Trophoblast cell (in vitro differentiated cells and primary cell): ENCODE measurements around the gene CALML5.
A peak's percentile ranks its signal among the peaks of the same experiment; 100 is the strongest.

Experiments used
- DNase-seq, 2 donors: peaks; one replicate each; pipeline ENCODE4 v3.0.0-alpha.2; 2016
- H2AFZ ChIP-seq: 2 replicates; pipeline ENCODE4 v1.6.1; 2013; ENCODE audit warnings: low read length, moderate library complexity, mild to moderate bottlenecking; ENCODE audit not compliant: insufficient read depth, poor library complexity
- H2AK5ac ChIP-seq: 2 replicates; pipeline ENCODE4 v1.6.1; 2013; ENCODE audit warnings: mild to moderate bottlenecking, low read length
- H2BK120ac ChIP-seq: 2 replicates; pipeline ENCODE4 v1.6.1; 2013; ENCODE audit warnings: low read length, mild to moderate bottlenecking, moderate library complexity; ENCODE audit not compliant: insufficient read depth, poor library complexity
- H2BK12ac ChIP-seq: 2 replicates; pipeline ENCODE4 v1.6.1; 2013; ENCODE audit warnings: mild to moderate bottlenecking, low read length, moderate library complexity
- H2BK5ac ChIP-seq: 2 replicates; pipeline ENCODE4 v1.6.1; 2013; ENCODE audit warnings: low read length, low read depth, moderate library complexity, mild to moderate bottlenecking; ENCODE audit not compliant: poor library complexity
- H3K14ac ChIP-seq: 2 replicates; pipeline ENCODE4 v1.6.1; 2013; ENCODE audit warnings: mild to moderate bottlenecking, low read length
- H3K18ac ChIP-seq: 2 replicates; pipeline ENCODE4 v1.6.1; 2013; ENCODE audit warnings: mild to moderate bottlenecking, low read length
- H3K23ac ChIP-seq: 2 replicates; pipeline ENCODE4 v1.6.1; 2013; ENCODE audit warnings: low read length
- H3K27ac ChIP-seq: 2 replicates; pipeline ENCODE4 v1.5.1; 2013; ENCODE audit warnings: low read depth, mild to moderate bottlenecking, inconsistent platforms, low read length, moderate library complexity
- H3K27me3 ChIP-seq: 2 replicates; pipeline ENCODE4 v1.6.1; 2013; ENCODE audit warnings: inconsistent platforms, mild to moderate bottlenecking, low read length, moderate library complexity; ENCODE audit not compliant: insufficient read depth
- H3K36me3 ChIP-seq, 2 experiments: 1 replicate in 1 of 2; 2 replicates in 1 of 2; pipeline ENCODE4 v1.6.1; 2013; ENCODE audit warnings: low read length in 2 of 2, mild to moderate bottlenecking in 2 of 2, moderate library complexity in 1 of 2; ENCODE audit not compliant: insufficient read depth in 2 of 2, control insufficient read depth in 1 of 2
- H3K4ac ChIP-seq: 2 replicates; pipeline ENCODE4 v1.6.1; 2013; ENCODE audit warnings: low read depth, mild to moderate bottlenecking, low read length, moderate library complexity
- H3K4me1 ChIP-seq, 2 experiments: 1 replicate in 1 of 2; 2 replicates in 1 of 2; pipeline ENCODE4 v1.6.1; 2013; ENCODE audit warnings: low read length in 2 of 2, mild to moderate bottlenecking in 2 of 2, moderate library complexity in 1 of 2; ENCODE audit not compliant: insufficient read depth in 2 of 2, control insufficient read depth in 1 of 2
- H3K4me2 ChIP-seq: 2 replicates; pipeline ENCODE4 v1.6.1; 2013; ENCODE audit warnings: inconsistent platforms, mild to moderate bottlenecking, low read length, moderate library complexity
- H3K4me3 ChIP-seq: 2 replicates; pipeline ENCODE4 v1.5.1; 2013; ENCODE audit warnings: mild to moderate bottlenecking, low read depth, low read length, inconsistent platforms
- H3K79me1 ChIP-seq: one replicate; pipeline ENCODE4 v1.6.1; 2013; ENCODE audit warnings: low read length
- H3K79me2 ChIP-seq: 2 replicates; pipeline ENCODE4 v1.6.1; 2013; ENCODE audit warnings: low read length, mild to moderate bottlenecking; ENCODE audit not compliant: control insufficient read depth, insufficient read depth, poor library complexity
- H3K9ac ChIP-seq: 2 replicates; pipeline ENCODE4 v1.6.1; 2013; ENCODE audit warnings: mild to moderate bottlenecking, low read length
- H3K9me3 ChIP-seq: 2 replicates; pipeline ENCODE4 v1.6.1; 2013; ENCODE audit warnings: low read depth, mild to moderate bottlenecking, control low read depth, inconsistent platforms, low read length; ENCODE audit not compliant: insufficient read depth
- H4K12ac ChIP-seq: 2 replicates; pipeline ENCODE4 v1.6.1; 2013; ENCODE audit warnings: low read depth, mild to moderate bottlenecking, low read length, moderate library complexity
- H4K8ac ChIP-seq: 2 replicates; pipeline ENCODE4 v1.6.1; 2013; ENCODE audit warnings: low read depth, mild to moderate bottlenecking, low read length, moderate library complexity
- H4K91ac ChIP-seq: one replicate; pipeline ENCODE4 v1.6.1; 2013; ENCODE audit warnings: low read depth, mild to moderate bottlenecking, low read length, moderate library complexity
- WGBS: extraction: QIAGEN DNeasy Blood & Tissue Kit; methylation state at CpG from one replicate; pipeline ENCODE4 v1.1.7; 2013; ENCODE audit warnings: missing lambda C conversion rate; ENCODE audit not compliant: insufficient read length, insufficient coverage; ENCODE audit errors: extremely low coverage; 5-methylcytosine and 5-hydroxymethylcytosine counted together

CALML5 gene

DNA sequence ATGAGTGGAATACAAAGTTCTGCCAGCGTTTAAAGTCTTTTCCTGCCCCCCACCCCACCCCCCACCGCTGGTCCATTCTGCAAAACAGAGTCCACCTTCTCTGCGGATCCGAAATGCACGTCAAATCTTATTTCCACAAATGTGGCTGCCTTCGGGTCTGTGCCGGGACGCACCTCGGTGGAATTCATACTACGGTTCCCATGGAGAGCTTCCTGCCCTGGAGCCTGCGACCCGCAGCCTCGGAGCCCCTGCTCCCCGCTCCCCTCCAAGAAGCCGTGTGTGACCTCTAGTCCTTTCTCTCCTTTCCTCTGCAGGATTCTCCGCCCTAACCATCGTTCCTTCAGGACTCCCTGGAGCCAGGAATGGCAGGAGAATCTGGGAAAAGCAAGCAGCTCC, 12.5 kb upstream of the CALML5 start:
- Histone ChIP-seq H3K9me3 (no peaks in the 10 kb centered on the region), H2BK120ac (no peak overlapping the region), H3K27ac (no peak overlapping the region), H2BK5ac (no peak overlapping the region), H2AK5ac (no peak overlapping the region), H3K4me2 (no peak overlapping the region), H3K9ac (no peak overlapping the region), H4K91ac (peak overlapping the region; percentile 40), H3K36me3 (no peaks in the 10 kb centered on the region), H3K27me3 (no peaks in the 10 kb centered on the region), H3K79me1 (peaks cover 10% of the 10 kb centered on the region), H3K23ac (no peak overlapping the region), H2BK12ac (no peak overlapping the region), H3K14ac (no peak overlapping the region), H3K4me3 (no peak overlapping the region), H3K18ac (no peak overlapping the region), H3K79me2 (peaks cover 2% of the 10 kb centered on the region), H4K8ac (no peak overlapping the region), H3K4ac (no peak overlapping the region), H4K12ac (no peak overlapping the region), H2AFZ (no peak overlapping the region), H3K4me1 (peaks cover 7 to 21% of the 10 kb centered on the region in 2 experiments)
- DNase-seq, result no peak
- no CpG with 5 or more reads among the region's 17 CpGs for WGBS

DNA sequence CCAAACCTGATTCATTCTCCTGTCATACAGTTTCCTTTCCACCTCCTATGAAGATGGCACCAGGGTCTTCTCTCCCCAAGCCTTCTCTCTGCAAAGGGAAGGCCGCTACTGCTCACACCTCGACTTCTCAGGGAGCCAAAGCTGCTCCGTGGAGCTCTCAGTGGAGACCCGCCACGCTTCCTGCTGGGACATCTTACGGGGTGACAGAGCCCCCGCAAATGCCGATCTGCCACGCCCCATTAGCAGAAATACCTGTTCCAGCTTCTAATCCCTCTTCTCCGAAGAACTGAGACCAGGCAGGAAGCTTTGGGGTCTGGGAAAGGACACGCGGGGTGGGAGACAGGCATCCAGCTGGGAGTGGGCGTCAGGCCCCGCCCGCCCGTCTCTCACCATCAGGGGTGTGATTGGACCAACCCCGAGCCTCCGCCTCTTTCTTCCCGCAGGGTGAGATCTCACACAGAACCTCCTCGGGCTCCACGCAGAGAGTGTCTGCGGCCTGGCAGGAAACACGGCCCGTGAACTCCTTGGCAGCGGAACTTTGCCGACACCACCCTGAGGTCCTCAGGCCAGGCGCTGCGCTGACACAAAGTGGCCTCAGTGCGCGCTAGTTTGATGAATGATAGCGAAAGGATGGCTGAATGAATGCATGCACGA, 12.0 kb upstream of the CALML5 start:
- Histone ChIP-seq H2AK5ac (peak overlapping the region; percentile 50), H4K8ac (no peak overlapping the region), H3K9ac (no peak overlapping the region), H4K91ac (peak overlapping the region; percentile 53), H3K4me3 (no peak overlapping the region), H3K79me2 (peaks cover 2% of the 10 kb centered on the region), H3K14ac (no peak overlapping the region), H2BK5ac (no peak overlapping the region), H3K18ac (no peak overlapping the region), H3K4me2 (no peak overlapping the region), H3K27me3 (no peaks in the 10 kb centered on the region), H3K4me1 (peaks cover 7 to 21% of the 10 kb centered on the region in 2 experiments), H3K79me1 (peaks cover 11% of the 10 kb centered on the region), H2AFZ (no peak overlapping the region), H3K36me3 (no peaks in the 10 kb centered on the region), H3K27ac (no peak overlapping the region), H3K9me3 (no peaks in the 10 kb centered on the region), H3K23ac (no peak overlapping the region), H2BK12ac (no peak overlapping the region), H2BK120ac (no peak overlapping the region), H3K4ac (no peak overlapping the region), H4K12ac (no peak overlapping the region)
- WGBS, result no CpG with 5 or more reads among the region's 32 CpGs
- no peak for DNase-seq

DNA sequence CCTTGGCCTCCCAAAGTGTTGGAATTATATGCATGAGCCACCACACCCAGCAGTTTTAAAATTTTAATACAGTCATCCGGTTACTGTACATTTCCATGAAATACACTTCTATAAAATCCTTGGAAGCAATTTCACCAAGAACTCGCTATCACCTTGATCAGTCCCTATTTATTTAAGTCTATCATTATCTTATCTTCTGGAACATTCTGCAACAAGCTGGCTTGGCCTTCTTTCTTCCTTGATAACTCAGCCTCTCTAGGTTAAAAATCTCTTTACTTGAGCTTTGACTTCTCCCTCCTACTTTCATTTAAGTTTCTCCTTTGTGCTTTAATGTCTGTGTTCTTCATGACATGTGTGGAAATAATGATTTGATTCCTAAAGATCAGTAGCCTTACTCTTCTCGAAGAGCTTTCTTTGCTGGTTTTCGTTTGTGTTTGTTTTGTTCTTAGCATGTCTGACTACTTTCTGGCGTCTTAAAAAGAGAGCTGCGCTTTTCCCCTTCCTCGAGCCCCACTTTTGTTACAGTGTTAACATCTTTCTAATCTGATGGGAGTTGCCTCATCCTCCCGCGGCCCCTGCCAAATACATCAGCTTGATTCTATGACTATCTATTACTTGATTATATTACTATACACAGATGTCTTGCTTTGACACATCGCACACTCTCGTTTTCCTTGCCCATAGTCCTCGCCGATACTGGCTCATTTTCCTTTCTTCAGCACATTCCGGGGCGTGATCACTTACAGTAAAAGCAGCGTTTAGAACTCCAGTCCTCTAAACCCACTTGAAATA, 11.1 kb upstream of the CALML5 start:
- H3K79me2 ChIP-seq, result peaks cover 2% of the 10 kb centered on the region
- no peak overlapping the region for H4K8ac ChIP-seq
- H2BK12ac ChIP-seq, result no peak overlapping the region
- DNase-seq, result no peak
- peaks cover 11% of the 10 kb centered on the region for H3K79me1 ChIP-seq
- WGBS, result no CpG with 5 or more reads among the region's 16 CpGs
- no peak overlapping the region for H2AFZ ChIP-seq
- H4K12ac ChIP-seq, result no peak overlapping the region
- H4K91ac ChIP-seq, result no peak overlapping the region
- H3K4me2 ChIP-seq, result no peak overlapping the region
- no peak overlapping the region for H2AK5ac ChIP-seq
- H3K27me3 ChIP-seq, result no peaks in the 10 kb centered on the region
- no peaks in the 10 kb centered on the region for H3K9me3 ChIP-seq
- no peak overlapping the region for H3K9ac ChIP-seq
- H3K18ac ChIP-seq, result no peak overlapping the region
- no peak overlapping the region for H2BK120ac ChIP-seq
- no peak overlapping the region for H3K14ac ChIP-seq
- no peak overlapping the region for H2BK5ac ChIP-seq
- H3K36me3 ChIP-seq, result no peaks in the 10 kb centered on the region
- H3K27ac ChIP-seq, result no peak overlapping the region
- H3K23ac ChIP-seq, result no peak overlapping the region
- no peak overlapping the region for H3K4ac ChIP-seq
- H3K4me3 ChIP-seq, result no peak overlapping the region
- H3K4me1 ChIP-seq, result peaks cover 7 to 21% of the 10 kb centered on the region in 2 experiments

DNA sequence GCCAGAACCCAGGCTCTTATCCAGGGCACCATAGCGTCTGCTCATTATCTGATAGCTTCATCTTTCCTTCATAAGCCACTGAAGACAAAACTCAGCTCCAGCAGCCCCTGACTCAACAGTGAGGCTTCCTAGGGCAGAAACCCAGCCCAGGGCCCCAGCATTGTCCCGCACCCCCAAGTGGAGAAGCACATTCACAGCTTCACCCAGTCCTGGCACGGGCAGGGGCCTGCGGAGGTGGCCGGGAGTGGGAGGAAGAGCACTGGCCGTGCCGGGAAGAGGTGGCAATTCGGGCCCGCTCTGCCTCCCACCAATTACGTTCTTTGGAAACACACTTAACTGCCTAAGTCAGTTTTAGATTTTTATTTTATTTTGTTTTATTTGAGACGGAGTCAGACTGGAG, 10.3 kb upstream of the CALML5 start:
- Histone ChIP-seq H3K9me3 (no peaks in the 10 kb centered on the region), H3K23ac (no peak overlapping the region), H3K4ac (no peak overlapping the region), H2BK12ac (peak overlapping the region; percentile 75), H4K8ac (no peak overlapping the region), H3K36me3 (no peaks in the 10 kb centered on the region), H3K79me2 (peaks cover 2% of the 10 kb centered on the region), H3K18ac (no peak overlapping the region), H2BK5ac (no peak overlapping the region), H4K12ac (no peak overlapping the region), H3K4me1 (peaks cover 4 to 15% of the 10 kb centered on the region in 2 experiments), H3K27ac (no peak overlapping the region), H2BK120ac (peak overlapping the region; percentile 37), H4K91ac (peak overlapping the region; percentile 67), H3K27me3 (no peaks in the 10 kb centered on the region), H3K14ac (no peak overlapping the region), H3K9ac (no peak overlapping the region), H2AK5ac (peak overlapping the region; percentile 75), H3K4me2 (no peak overlapping the region), H3K4me3 (no peak overlapping the region), H2AFZ (no peak overlapping the region), H3K79me1 (peaks cover 11% of the 10 kb centered on the region)
- no CpG with 5 or more reads among the region's 11 CpGs for WGBS
- DNase-seq, result no peak
